Fibroblast of lung (primary cell): Measurements from ENCODE around the gene TOP1. TPM values are rescaled to one million over a fixed set of nuclear protein-coding genes. Genes with fewer than 3 reads are reported as not detected.

Source experiments
- DNase-seq, 2 donors: peaks; one replicate each; pipeline versions ENCODE4 v3.0.0 to v3.0.0-alpha.2; 2010; ENCODE audit warnings: low read depth in 2 of 2
- H2AFZ ChIP-seq: 2 replicates; pipeline ENCODE4 v1.5.1; 2012; ENCODE audit warnings: low read length, control low read depth, inconsistent platforms
- H3K27ac ChIP-seq: 2 replicates; pipeline ENCODE4 v1.5.1; 2011; ENCODE audit warnings: low read length, control low read depth; ENCODE audit not compliant: insufficient read depth
- H3K27me3 ChIP-seq: 2 replicates; pipeline ENCODE4 v1.5.1; 2011; ENCODE audit warnings: mild to moderate bottlenecking, low read length; ENCODE audit not compliant: control insufficient read depth, insufficient read depth
- H3K36me3 ChIP-seq: 2 replicates; pipeline ENCODE4 v1.5.1; 2011; ENCODE audit warnings: low read length; ENCODE audit not compliant: control insufficient read depth, insufficient read depth
- H3K4me1 ChIP-seq: 2 replicates; pipeline ENCODE4 v1.5.1; 2011; ENCODE audit warnings: low read length; ENCODE audit not compliant: control insufficient read depth, insufficient read depth; ENCODE audit errors: extremely low read depth
- H3K4me2 ChIP-seq: 2 replicates; pipeline ENCODE4 v1.5.1; 2011; ENCODE audit warnings: low read length, control low read depth; ENCODE audit not compliant: insufficient read depth; ENCODE audit errors: extremely low read depth
- H3K4me3 ChIP-seq, 4 experiments: fragments of 200-600 bp in 1 of 4; sonication (generic) in 1 of 4; replicated peaks in 1 of 4; 2 replicates each; pipeline ENCODE4 v1.5.1; 2011 to 2016; ENCODE audit warnings: low read length in 4 of 4, low read depth in 3 of 4, mild to moderate bottlenecking in 3 of 4, control low read depth in 2 of 4, inconsistent platforms in 1 of 4, mixed read lengths in 1 of 4; ENCODE audit not compliant: insufficient read depth in 1 of 4; ENCODE audit errors: control extremely low read depth in 1 of 4
- H3K79me2 ChIP-seq: 2 replicates; pipeline ENCODE4 v1.5.1; 2012; ENCODE audit warnings: mild to moderate bottlenecking, low read length, inconsistent platforms; ENCODE audit not compliant: control insufficient read depth, insufficient read depth
- H3K9ac ChIP-seq: 2 replicates; pipeline ENCODE4 v1.5.1; 2011; ENCODE audit warnings: mild to moderate bottlenecking, low read length, control low read depth; ENCODE audit not compliant: insufficient read depth
- H3K9me3 ChIP-seq: 2 replicates; pipeline ENCODE4 v1.5.1; 2012; ENCODE audit warnings: low read depth, low read length; ENCODE audit not compliant: control insufficient read depth, insufficient read depth
- H4K20me1 ChIP-seq: 2 replicates; pipeline ENCODE4 v1.5.1; 2011; ENCODE audit warnings: low read length; ENCODE audit not compliant: control insufficient read depth, insufficient read depth; ENCODE audit errors: extremely low read depth
- EZH2 ChIP-seq: IDR thresholded peaks from 2 replicates; pipeline ENCODE4 v1.5.1; 2012; ENCODE audit warnings: low read length, control low read depth, mild to moderate bottlenecking; ENCODE audit errors: missing control alignments
- polyA plus RNA-seq, 2 donors: library from polyadenylated mRNA; depleted of rRNA in 1 of 2; stranded (reverse) in 1 of 2; unstranded in 1 of 2; fragments of >200 nt; gene quantifications; 2 replicates each; pipeline ENCODE4 v1.2.1, GENCODE V29; 2011 to 2012; ENCODE audit warnings: missing spikeins in 1 of 2
- total RNA-seq: library from RNA; depleted of rRNA; stranded (reverse); fragments of >200 nt; gene quantifications from 2 replicates; pipeline ENCODE4 v1.2.1, GENCODE V29; 2014
- TF ChIP-seq, protein P1 (sequence below), 2 donors: IDR thresholded peaks in 1 of 2; conservative IDR thresholded peaks in 1 of 2; 1 replicate in 1 of 2; 2 replicates in 1 of 2; pipeline ENCODE4 v1.5.1; 2011 to 2012; ENCODE audit warnings: low read length in 2 of 2, control low read depth in 1 of 2, inconsistent platforms in 1 of 2, low read depth in 1 of 2, mild to moderate bottlenecking in 1 of 2

The TOP1 gene
- total and polyA plus RNA-seq, 2 donors (not counting 1 experiment from before 2014, with no cell fraction given): 18.4 to 35.3 TPM

GRCh38 chr20:41031243-41031619, 2.6 kb downstream of the TOP1 start:
- Histone ChIP-seq H3K9ac (no peak overlapping the region), H3K4me1 (peaks cover 13% of the 10 kb centered on the region), H3K27me3 (no peaks in the 10 kb centered on the region), H3K4me2 (peak overlapping the region; percentile 97), H3K27ac (peak overlapping the region; percentile 96), H3K9me3 (no peaks in the 10 kb centered on the region), H4K20me1 (no peaks in the 10 kb centered on the region), H3K79me2 (peaks cover 75% of the 10 kb centered on the region), H2AFZ (no peak overlapping the region), H3K36me3 (no peaks in the 10 kb centered on the region), H3K4me3 (peak overlapping the region; percentile 47 to 100 (median 82))
- no peak for DNase-seq
- TF ChIP-seq, protein P1, sequence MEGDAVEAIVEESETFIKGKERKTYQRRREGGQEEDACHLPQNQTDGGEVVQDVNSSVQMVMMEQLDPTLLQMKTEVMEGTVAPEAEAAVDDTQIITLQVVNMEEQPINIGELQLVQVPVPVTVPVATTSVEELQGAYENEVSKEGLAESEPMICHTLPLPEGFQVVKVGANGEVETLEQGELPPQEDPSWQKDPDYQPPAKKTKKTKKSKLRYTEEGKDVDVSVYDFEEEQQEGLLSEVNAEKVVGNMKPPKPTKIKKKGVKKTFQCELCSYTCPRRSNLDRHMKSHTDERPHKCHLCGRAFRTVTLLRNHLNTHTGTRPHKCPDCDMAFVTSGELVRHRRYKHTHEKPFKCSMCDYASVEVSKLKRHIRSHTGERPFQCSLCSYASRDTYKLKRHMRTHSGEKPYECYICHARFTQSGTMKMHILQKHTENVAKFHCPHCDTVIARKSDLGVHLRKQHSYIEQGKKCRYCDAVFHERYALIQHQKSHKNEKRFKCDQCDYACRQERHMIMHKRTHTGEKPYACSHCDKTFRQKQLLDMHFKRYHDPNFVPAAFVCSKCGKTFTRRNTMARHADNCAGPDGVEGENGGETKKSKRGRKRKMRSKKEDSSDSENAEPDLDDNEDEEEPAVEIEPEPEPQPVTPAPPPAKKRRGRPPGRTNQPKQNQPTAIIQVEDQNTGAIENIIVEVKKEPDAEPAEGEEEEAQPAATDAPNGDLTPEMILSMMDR (conservative IDR thresholded peaks at IDR 0.05 in 1 of 2, IDR thresholded peaks at IDR 0.05 in 1 of 2; ENCODE audit: low read depth in 1 of 2, low read length in 2 of 2): no peak
- TF ChIP-seq EZH2: no peak

GRCh38 chr20:41032271-41032670, 3.6 kb downstream of the TOP1 start:
- DNase-seq: peak; percentile 37 to 55
- H3K9ac ChIP-seq: no peak overlapping the region
- TF ChIP-seq EZH2: no peak
- TF ChIP-seq, protein P1 (conservative IDR thresholded peaks at IDR 0.05 in 1 of 2, IDR thresholded peaks at IDR 0.05 in 1 of 2; ENCODE audit: low read depth in 1 of 2, low read length in 2 of 2): no peak
- no peaks in the 10 kb centered on the region for H3K27me3 ChIP-seq
- H3K36me3 ChIP-seq: no peaks in the 10 kb centered on the region
- H3K27ac ChIP-seq: no peak overlapping the region
- peaks cover 85% of the 10 kb centered on the region for H3K79me2 ChIP-seq
- no peak overlapping the region for H2AFZ ChIP-seq
- H3K4me3 ChIP-seq: peak overlapping the region; percentile 47 to 100 (median 82)
- H3K4me1 ChIP-seq: peaks cover 13% of the 10 kb centered on the region
- H3K4me2 ChIP-seq: peak overlapping the region; percentile 97
- H3K9me3 ChIP-seq: no peaks in the 10 kb centered on the region
- H4K20me1 ChIP-seq: no peaks in the 10 kb centered on the region

- no peak overlapping the region for H3K9ac ChIP-seq
- H3K4me2 ChIP-seq: peak overlapping the region; percentile 28
- H4K20me1 ChIP-seq: no peaks in the 10 kb centered on the region
- no peak for DNase-seq
- no peak overlapping the region for H2AFZ ChIP-seq
- TF ChIP-seq, protein P1 (conservative IDR thresholded peaks at IDR 0.05 in 1 of 2, IDR thresholded peaks at IDR 0.05 in 1 of 2; ENCODE audit: low read depth in 1 of 2, low read length in 2 of 2): no peak
- no peak for TF ChIP-seq EZH2
- H3K36me3 ChIP-seq: no peaks in the 10 kb centered on the region
- peak overlapping the region in 1 of 4 experiments; percentile 100 for H3K4me3 ChIP-seq
- peaks cover 99% of the 10 kb centered on the region for H3K79me2 ChIP-seq
- H3K9me3 ChIP-seq: no peaks in the 10 kb centered on the region
- H3K27me3 ChIP-seq: no peaks in the 10 kb centered on the region
- peaks cover 11% of the 10 kb centered on the region for H3K4me1 ChIP-seq
- H3K27ac ChIP-seq: no peak overlapping the region
Observed at GRCh38 chr20:41034239-41034638, 5.6 kb downstream of the TOP1 start.
